Inferior parietal cortex (tissue), 1 donor: ENCODE data around the gene WDR93.
"Not testable (repeated sequence)": the region's sequence is repeated elsewhere in the genome, so short reads cannot be mapped to it uniquely, and the experiment has no call there.

Experiments
- DNase-seq: peaks from one replicate; pipeline ENCODE4 v3.0.0-alpha.2; 2016; ENCODE audit errors: extremely low spot score

The WDR93 gene

GRCh38 chr15:89769366-89769765 is 78.8 kb downstream of the WDR93 start:
- DNase-seq = no peak

GRCh38 chr15:89770041-89770440 is 79.4 kb downstream of the WDR93 start:
- DNase-seq = no peak

- no peak for DNase-seq
Observed at GRCh38 chr15:89772932-89773583, 82.4 kb downstream of the WDR93 start.

- DNase-seq = no peak
Observed at GRCh38 chr15:89774492-89774891, 83.9 kb downstream of the WDR93 start.

- no peak for DNase-seq
Observed at GRCh38 chr15:89775815-89776214, 85.2 kb downstream of the WDR93 start.

- peak; percentile 73 for DNase-seq
Observed at GRCh38 chr15:89776274-89777072, 85.9 kb downstream of the WDR93 start, which contains the start of gene MESP2. Gene MESP2, plus strand, starts transcription at chr15:89776332. Its CDS starts 26 bp downstream, at chr15:89776358.

- DNase-seq = no peak
Observed at GRCh38 chr15:89777073-89777751, 86.6 kb downstream of the WDR93 start.

GRCh38 chr15:89777782-89778380 is 87.3 kb downstream of the WDR93 start:
- no peak for DNase-seq

GRCh38 chr15:89778861-89779260 is 88.2 kb downstream of the WDR93 start:
- no peak for DNase-seq

GRCh38 chr15:89780601-89781000 is 90.0 kb downstream of the WDR93 start:
- DNase-seq = no peak

- no peak for DNase-seq
Observed at GRCh38 chr15:89781055-89781454, 90.4 kb downstream of the WDR93 start.

GRCh38 chr15:89781891-89782618 is 91.4 kb downstream of the WDR93 start:
- DNase-seq = no peak

GRCh38 chr15:89782619-89782950 is 92.0 kb downstream of the WDR93 start:
- not testable (repeated sequence) for DNase-seq

GRCh38 chr15:89783111-89783860 is 92.7 kb downstream of the WDR93 start:
- DNase-seq = no peak

- no peak for DNase-seq
Observed at GRCh38 chr15:89783861-89784685, 93.5 kb downstream of the WDR93 start.

GRCh38 chr15:89784686-89784960 is 94.0 kb downstream of the WDR93 start:
- DNase-seq = no peak

- DNase-seq = no peak
Observed at GRCh38 chr15:89785064-89785773, 94.6 kb downstream of the WDR93 start.

GRCh38 chr15:89785774-89786140 is 95.1 kb downstream of the WDR93 start:
- DNase-seq = no peak

- no peak for DNase-seq
Observed at GRCh38 chr15:89787944-89788343, 97.3 kb downstream of the WDR93 start.

GRCh38 chr15:89788585-89788984 is 98.0 kb downstream of the WDR93 start:
- not testable (repeated sequence) for DNase-seq
